EL (cell line): ENCODE results near the gene AK5.
A peak's percentile ranks its signal among the peaks of the same experiment; 100 is the strongest.

Experiments used
- DNase-seq: peaks from one replicate; pipeline ENCODE4 v3.0.0-alpha.2; 2016

The AK5 gene

DNA sequence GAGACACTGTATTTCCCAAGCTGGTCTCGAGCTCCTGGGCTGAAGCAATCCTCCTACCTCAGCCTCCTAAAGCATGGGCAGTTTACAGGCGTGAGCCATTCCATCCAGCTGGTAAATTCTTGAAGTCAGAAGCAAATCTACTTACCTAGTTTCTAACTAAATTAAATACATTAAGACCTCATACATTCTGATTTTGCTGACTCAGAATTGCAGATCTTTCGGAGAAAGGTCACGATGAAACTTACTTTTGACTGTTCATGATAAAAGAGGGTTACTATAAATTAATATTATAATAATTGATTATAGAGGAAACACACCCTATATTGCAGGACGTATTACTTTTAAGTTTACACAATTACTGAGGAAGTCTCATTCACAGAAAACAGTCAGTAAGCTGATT is 268.3 kb downstream of the AK5 start:
- no peak for DNase-seq

DNA sequence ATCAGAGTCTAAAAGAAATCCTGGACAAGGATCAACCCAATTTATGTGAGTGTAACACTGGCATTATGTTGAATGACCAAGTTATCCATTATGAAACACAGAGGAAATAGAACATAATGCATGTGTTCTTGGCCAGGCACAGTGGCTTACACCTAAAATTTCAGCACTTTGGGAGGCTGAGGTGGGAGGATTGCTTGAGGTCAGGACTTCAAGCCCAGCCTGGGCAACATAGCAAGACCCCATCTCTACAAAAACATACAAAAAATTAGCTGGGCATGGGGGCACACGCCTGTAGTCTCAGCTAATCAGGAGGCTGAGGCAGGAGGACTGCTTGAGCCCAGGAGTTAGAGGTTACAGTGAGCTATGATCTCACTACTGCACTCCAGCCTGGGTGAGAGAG is 270.8 kb downstream of the AK5 start:
- DNase-seq, result no peak

DNA sequence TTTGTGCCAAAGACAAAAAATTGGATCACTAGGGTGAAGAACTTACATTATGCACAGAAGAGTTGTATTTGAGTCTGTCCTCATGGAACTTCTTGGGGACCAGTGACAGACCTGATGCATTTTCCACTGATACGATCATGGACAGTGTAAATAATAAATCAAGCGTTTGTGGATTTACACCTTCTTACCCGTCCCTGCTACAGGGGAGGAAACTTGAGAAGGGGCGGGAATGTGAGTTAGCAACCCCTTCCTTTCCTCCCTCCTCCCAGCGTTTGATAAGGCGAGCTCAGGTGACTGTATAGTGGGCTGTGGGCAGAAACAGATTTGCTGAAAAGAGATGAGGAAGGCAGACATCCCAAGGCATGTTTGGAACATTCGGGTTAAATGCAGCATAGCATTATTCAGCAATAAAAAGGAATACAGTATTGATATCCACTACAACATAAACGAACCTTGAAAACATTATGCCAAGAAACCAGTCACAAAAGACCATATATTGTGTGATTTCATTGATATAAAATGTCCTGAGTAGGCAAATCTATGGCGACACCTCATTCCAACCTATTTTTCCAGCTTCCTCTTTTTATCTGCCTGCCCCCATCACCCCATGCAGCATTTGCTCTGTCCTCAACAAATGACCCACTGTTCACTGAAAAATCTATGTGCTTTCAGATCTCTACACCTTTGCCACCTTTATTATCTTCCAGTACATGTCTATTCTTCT is 271.9 kb downstream of the AK5 start:
- no peak for DNase-seq

DNA sequence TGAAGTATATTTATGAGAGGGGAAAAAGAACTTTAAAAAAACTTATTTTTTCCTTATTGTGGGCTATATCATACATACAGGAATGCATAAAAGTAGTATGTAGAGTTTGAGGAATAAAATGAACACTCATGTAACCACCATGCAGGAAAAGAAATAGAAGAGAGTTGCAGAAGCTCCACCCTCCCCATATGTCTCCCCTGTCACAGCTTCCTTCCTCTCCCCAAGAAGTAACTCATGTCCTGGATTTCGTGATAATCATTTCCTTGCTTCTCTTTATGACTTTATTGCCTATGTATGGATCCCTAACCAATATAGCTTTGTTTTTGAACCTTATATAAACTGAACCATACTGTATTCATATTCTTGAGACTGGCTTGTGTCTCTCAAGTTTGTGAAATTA is 274.2 kb downstream of the AK5 start:
- DNase-seq, result no peak

DNA sequence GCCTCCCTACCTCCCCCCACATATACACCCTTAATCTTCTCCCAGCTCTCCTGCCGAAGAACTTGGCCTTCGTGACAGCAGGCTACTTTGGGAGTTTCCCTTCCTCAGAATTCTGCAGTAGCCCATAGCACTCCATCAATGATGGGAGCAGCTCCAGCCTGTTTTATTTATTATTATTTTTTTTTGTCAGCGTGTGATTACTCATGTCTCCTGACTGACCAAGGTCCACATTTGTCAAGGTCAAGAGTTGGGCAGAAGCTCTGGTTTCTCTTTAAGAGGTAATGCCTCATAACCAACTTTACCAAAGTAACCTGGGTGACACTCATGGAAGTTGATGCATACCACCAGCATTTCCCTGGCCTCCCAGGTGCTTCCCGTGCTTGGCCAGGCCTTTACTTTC is 275.2 kb downstream of the AK5 start:
- no peak for DNase-seq

DNA sequence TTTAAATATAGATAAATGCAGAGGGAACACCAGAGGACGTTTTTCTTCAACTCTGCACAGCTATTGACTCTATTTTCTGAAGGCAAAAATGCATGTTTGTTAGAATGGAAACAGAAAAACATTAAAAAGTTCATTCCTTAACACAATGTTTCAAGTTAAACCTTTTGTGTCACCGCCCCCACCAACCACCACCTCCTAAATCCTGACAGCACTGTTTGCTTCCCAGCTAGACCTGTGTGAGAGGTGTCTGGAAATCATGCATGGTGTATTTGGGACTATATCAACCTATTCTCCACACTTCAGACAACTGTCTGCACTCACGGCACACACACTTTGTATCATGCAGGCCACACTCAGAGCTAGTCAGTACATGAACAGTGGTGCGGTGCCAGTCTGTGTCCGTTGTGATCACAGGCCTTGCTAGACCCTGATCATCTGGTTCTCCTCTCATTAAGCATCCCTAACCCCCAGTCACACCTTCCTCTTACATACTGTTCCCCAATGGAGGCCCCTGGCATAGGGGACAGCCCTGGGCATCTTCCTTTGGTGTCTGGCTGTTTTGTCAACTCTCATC is 276.9 kb downstream of the AK5 start:
- DNase-seq, result no peak

DNA sequence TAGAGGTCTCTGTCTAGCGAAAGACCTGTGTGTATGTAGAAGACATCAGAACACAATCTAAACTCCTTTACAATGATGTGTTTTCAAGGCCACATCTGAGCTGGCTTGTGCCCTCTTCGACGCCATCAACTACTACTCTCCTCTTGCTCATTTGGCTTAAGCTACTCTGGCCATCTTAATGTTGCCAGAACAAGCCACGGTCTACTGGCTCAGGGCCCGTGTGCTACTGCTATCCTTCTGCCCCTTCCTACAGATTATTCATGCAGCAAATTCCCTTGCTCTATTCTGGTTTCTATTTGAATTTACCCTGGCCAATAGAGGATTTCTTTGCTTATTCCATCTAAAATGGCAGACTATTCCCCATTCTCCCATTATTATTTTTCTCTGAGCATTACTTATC is 278.9 kb downstream of the AK5 start:
- no peak for DNase-seq

DNA sequence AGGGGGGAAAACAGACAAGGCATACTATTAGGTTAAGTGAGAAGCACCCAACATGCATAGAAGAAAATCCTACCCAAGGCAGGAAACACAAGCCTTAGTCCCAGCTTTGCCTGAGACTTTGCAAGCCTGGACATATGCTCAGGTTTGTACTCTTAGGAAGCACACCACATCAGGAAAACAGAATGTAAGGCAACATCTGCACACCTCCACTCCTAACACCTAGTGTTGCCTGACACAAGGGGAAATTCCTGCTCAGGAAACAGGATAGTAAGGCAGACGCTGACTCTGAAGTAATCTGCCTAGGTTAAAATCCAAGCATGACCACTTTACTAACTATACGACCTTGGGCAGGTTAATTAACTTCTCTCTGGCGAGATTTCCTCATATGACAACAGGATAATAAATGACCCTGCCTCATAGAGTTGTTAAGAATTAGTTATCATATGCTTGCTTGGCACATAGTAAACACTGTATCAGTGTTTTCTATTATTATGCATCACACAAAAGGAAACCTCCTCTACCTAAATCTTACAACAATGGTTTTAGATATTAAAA is 280.9 kb downstream of the AK5 start:
- DNase-seq, result no peak

DNA sequence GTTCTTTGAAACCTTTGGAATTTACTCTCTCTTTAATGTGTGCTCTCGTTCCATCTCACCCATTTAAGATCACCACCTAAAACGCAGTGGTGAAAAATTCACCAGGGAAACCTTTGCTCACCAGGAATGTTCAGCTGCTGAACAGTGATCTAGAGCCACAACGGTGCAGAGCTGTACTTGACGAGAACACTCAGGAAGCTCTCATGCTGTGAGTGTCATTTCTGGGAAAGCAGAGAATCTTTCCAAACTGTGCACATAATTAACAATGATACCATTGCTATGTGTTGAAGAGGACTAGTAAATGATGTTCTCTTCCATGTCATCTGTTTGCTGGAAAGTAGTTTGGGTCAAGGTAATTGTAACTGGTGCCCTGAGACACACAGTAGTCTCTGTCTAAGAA is 283.5 kb downstream of the AK5 start:
- no peak for DNase-seq

DNA sequence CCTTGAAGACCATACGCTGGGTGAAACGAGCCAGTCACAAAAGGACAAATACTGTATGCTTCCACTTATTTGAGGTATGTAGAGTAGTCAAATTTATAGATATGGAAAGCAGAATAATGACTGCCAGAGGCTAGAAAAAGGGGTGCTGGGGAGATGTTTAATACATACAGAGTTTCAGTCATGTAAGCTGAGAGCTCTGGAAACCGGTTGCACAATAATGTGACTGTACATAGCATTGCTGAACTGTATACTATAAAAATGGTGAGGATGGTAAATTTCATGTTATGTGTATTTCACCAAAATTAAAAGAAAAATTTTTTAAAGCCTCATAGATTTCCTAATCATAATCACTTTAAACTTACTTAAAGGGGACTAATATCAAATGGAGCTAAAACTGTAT is 289.8 kb downstream of the AK5 start:
- DNase-seq, result no peak

DNA sequence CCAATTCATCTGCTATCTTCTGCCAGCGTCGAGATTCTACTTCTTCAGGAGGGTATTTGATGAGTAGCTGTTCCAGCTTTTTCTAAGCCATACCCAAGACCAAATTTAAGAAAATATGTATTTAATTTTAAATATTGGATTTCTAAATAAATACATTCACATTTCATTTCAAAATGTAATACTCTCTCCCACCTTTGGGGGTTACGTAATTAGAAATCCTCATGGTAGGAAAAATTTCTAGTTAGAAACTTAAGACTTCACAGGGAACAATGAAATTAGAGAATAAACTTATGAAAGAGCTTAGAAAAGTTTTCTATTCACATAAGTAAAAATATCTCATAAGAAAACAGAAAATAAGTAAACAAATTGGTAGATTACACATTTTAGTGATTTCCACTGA is 297.7 kb downstream of the AK5 start:
- DNase-seq, result no peak

DNA sequence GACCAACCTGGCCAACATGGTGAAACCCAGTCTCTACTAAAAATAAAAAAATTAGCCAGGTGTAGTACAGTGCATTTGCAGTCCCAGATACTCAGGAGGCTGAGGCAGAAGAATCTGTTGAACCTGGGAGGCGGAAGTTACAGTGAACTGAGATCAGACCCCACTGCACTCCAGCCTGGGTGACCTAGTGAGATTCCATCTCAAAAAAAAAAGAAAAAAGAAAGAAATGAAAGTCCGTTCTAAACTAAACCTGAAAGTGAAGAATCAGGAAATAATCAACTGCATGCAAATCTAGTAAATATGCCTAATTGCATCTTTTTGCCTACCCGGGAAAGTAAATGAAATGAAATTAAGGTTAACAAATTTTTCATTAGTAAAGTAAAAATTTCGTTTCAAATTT is 301.1 kb downstream of the AK5 start:
- DNase-seq, result no peak

DNA sequence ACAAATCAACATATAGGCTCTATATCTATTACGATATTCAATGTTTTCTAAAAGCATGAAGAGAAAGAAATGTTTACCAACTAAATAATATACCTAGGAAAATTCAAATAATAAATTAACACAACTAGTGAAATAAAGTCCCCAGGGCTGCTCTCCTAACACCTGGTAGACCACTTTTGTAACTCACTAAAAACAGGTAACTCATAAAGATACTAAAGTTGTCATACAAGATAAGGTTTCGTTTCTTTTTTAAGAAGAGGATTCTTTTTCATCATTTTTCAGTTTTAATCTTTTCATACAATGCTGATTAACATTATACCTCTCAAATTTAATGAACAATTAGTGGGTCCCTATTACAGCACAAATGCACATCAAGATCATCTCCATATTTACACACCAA is 301.7 kb downstream of the AK5 start:
- no peak for DNase-seq

DNA sequence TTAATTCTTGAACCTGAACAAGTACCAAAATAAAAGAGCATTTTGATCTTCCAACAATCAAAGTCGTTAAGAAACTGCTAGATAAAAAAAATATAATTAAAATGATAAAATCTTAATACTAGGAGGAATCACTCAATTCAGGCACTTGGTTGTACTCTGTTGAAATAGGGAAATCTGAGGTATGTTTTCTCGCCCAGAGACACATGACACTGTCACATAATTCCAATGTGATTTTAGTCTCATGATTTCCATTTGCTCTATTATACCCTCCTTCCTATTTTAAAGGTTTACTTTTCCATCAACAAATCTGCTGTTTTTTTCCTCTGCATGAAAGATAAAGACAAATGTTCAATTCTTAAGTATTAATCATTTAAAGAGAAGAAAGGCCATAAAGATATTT is 303.1 kb downstream of the AK5 start:
- no peak for DNase-seq

DNA sequence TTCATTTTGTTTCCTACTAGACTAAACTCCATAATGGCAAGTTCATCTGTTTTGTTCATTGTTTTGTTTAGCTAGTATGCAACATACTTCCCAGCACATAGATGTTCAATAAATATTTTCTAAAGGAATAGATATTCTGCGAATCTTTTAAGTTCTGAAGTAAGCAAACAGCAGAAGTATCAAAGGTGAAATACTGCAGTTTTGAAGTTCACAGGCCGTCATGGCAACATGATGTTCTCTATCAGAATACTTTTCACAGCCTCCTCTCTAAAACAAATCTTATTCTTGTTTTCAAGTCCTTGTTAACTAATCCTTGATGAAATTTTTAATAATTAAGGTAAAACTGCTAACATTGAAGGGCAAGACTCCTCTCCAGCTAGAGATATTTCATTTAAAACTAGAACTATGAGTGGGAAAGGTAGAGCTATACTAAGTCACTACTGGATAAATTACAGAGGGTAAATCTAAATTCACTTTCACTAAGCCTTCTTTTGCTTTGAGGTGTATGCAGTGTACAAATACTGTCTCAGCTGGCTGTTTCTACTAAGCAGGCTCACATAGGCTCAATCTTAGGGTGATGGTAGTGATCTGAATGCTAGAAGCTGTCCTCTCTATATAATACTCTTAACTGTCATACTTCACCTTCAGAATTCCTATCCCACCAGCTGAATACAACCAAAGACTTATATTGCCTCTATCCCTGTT is 303.9 kb downstream of the AK5 start:
- DNase-seq, result no peak

DNA sequence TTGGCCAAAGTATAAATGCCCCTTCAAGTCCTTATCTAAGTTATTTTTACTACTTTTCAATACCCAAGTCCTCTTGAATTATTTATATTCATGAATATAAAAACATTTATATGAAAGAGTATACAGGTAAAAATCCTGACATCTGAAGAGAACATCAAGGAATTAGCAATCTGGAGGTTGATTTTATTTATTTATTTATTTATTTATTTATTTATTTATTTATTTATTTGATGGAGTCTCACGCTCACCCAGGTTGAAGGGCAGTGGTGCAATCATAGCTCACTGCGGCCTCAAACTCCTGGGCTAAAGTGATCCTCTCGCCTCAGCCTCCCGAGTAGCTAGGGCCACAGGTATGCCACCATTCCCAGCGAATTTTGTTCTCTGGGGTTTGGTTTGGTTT is 307.4 kb downstream of the AK5 start:
- DNase-seq, result no peak

DNA sequence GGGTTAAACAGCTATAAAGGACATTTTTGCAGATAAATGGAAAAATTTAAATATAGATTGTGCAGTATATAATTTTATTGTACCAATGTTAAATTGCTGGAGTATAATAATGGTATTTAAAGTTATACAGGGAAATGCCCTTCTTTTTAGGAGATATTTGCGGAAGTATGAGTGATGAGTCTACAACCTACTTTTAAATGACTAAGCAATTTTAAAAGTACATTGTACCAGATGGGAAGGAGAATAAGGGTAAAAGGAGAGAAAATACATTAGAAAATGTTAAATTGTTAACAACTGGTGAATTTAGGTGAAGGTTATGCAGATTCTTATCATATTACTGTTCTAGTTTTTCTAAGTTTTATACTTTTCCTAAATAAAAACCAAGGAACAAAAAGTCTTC is 308.8 kb downstream of the AK5 start:
- DNase-seq, result no peak

DNA sequence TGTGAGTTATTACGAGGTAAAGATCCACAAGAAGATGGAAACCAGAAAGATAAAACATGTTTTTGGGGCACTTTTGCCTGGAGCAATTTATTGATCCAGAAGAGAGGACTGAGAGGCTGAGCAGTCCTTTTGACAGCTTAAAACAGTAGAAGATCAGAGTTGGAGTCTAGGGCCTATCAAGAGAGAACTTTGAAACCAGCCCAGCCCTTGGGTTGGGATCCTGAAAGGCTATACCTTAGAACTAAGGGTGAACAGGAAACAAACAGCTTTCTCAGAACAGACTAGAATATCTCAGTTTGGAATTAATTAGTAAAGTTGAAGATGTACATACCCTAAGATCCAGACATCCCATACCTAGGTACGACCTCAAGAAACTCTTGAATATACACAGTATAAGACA is 311.1 kb downstream of the AK5 start:
- no peak for DNase-seq

DNA sequence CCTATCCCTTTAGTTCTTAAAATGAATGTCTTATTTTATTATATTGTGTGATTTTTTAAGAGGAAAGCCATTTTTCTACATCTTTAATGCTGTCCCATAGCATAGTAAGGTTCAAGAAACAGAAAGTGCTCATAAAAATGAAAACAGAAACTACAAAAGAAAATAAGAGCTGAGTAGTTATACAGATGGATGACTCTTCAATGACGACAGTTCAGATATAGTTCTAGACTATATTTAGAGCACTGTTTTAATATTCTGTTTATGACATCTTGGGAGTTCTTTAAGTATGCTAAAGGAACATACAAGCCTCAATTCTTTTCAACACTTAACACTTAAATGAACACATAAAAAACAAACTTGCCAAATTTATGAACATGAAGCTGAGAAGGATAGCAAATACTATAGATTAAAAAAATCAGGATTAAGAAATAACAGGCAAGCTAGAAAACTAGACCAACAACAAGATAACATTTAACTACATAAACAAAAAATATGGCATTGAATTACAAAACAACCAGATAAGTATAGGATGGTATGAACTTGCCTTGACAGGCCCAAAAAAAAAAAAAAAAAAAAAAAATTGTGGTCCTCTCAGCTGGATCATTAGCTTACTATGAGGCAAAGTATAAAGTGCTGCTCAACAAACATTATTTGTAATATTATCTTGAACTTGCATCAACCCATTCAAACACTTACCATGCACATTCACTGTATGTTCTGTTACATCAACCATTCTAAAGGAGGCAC is 312.7 kb downstream of the AK5 start:
- no peak for DNase-seq

DNA sequence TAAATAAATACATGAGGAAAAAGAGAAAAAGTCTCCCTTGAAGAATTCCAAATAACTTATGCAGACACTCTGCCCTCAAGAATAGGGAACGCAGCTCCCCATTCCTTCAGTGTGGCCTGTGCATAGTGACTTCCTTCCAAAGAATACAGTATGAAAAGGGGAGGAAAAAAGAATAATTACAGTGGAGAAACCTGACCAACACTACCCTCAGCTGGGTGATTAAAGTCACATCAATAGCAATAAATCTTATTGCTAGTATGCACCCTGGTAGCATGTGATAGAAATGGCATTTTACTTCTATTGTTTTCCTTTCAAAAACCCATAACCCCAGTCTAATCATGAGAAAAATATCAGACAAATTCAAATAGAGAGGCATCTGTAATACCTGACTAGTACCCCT is 315.5 kb downstream of the AK5 start:
- no peak for DNase-seq

DNA sequence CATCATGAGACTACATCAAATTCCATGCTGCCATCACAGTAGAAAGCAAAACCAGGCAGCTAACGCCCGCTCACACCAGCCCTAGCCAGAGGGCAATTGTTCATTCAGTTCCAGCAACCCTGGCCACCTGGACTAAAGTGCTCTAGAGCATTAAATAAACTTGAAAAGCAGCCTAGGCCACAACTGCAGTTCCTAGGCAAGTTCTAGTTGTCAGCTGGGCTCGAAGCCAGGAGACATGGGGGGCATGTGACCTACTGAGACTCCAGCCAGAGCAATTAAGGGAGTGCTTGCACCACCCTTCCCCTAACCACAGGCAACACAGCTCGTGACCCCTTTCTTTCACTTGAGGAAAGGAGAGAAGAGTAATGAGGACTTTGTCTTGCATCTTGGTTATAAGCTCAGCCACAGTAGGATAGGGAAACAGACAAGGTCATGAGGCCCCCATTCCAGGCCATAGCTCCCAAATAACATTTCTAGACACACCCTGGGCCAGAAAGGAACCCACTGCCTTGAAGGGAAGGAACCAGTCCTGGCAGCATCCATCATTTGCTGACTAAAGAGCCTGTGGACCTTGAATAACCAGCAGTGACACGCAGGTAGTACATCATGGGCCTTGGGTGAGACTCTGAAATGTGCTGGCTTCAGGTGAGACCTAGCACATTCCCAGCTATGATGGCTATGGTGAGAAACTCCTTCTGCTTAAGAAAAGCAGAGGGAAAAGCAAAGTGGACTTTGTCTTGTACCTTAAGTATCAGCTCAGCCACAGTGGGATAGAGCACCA is 323.6 kb downstream of the AK5 start:
- DNase-seq, result peak; percentile 67

DNA sequence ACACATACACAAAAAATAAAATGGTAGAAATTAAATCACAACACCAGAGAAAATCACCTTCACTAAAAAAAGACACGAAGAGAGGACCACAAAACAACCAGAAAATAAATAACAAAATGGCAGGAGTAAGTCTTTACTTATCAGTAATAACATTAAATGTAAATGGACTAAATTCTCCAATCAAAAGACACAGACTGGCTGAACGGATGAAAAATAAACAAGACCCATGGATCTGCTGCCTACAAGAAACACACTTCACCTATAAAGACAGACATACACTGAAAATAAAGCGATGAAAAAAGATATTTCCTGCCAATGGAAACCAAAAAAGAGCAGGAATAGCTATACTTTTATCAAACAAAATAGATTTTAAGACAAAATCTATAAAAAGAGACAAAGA is 327.1 kb downstream of the AK5 start:
- DNase-seq, result no peak
